Measurements from ENCODE around the gene PARD3B. TPM values are rescaled to one million over a fixed set of nuclear protein-coding genes. Genes with fewer than 3 reads are reported as not detected.

PARD3B gene
- total RNA-seq, 1 experiment from 2014 or later: 6.4 TPM

DNA sequence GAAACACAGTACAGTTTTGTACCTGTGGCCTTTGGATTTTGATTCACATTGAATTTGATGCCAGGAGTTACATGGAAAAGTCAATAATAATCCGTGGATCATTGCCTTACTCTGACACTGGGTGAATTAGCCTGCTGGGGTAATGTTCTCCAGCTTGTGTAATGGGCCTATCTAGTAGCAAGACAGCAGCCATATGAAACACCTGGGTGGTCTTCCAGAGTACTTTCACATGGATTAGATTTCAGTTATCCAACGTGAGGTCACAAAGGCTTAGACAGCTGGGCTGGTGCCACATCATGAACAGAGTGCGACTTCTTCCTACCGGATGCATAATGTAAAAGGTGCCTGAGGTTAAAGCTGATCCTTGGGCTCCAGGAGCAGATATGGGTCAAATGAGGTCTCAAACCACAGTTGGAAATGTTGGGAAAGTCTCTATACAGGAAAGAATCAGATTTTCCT is 486.8 kb downstream of the PARD3B start:
- Histone ChIP-seq H2BK20ac (ENCODE audit: low read depth, low read length, poor library complexity, severe bottlenecking) (no peak overlapping the region), H4K8ac (replicated peaks; ENCODE audit: insufficient read length, low read depth, low read length) (no peak overlapping the region), H2BK15ac (ENCODE audit: low read depth, low read length) (no peak overlapping the region), H3K4me2 (ENCODE audit: insufficient read depth, insufficient read length, low read length) (no peak overlapping the region), H3K14ac (ENCODE audit: insufficient read depth, low read length) (no peak overlapping the region), H3K79me1 (ENCODE audit: insufficient read depth, low read depth, low read length, poor library complexity, severe bottlenecking) (no peaks in the 10 kb centered on the region), H3K23ac (ENCODE audit: insufficient read length, low read depth, low read length) (no peak overlapping the region), H3K23me2 (ENCODE audit: insufficient read length, low read depth, low read length, poor library complexity, severe bottlenecking) (no peaks in the 10 kb centered on the region), H3K56ac (ENCODE audit: insufficient read length, low read depth, low read length) (no peak overlapping the region), H4K20me1 (ENCODE audit: control insufficient read depth, insufficient read depth, insufficient read length) (no peaks in the 10 kb centered on the region), H3K18ac (ENCODE audit: insufficient read length, low read depth, low read length) (no peak overlapping the region), H3K27me3 (ENCODE audit: insufficient read depth, low read length) (no peaks in the 10 kb centered on the region), H3K9ac (ENCODE audit: extremely low read depth, insufficient read length, low read length) (no peak overlapping the region), H2AK5ac (ENCODE audit: insufficient read length, low read length) (no peak overlapping the region), H2BK12ac (ENCODE audit: insufficient read length, low read depth, low read length) (no peak overlapping the region), H3K9me3 (ENCODE audit: control insufficient read depth, low read depth, low read length) (no peaks in the 10 kb centered on the region), H3K27ac (ENCODE audit: insufficient read length, low read depth, low read length) (no peak overlapping the region), H4K91ac (ENCODE audit: insufficient read length, low read depth, low read length) (no peak overlapping the region), H3K79me2 (ENCODE audit: insufficient read depth, low read length) (no peaks in the 10 kb centered on the region), H3K4me1 (ENCODE audit: insufficient read depth, low read length) (no peaks in the 10 kb centered on the region), H3T11ph (ENCODE audit: low read length) (no peak overlapping the region), H2BK5ac (ENCODE audit: insufficient read length, low read length) (no peak overlapping the region), H3K4ac (ENCODE audit: low read depth, low read length) (no peak overlapping the region), H2BK120ac (ENCODE audit: low read depth, low read length, poor library complexity, severe bottlenecking) (no peak overlapping the region), H4K5ac (ENCODE audit: insufficient read length, low read depth, low read length) (no peak overlapping the region), H2AFZ (ENCODE audit: low read length) (no peak overlapping the region)
- no peaks in the 10 kb centered on the region for H3K27me3 Mint-ChIP-seq (ENCODE audit: low read depth)
- WGBS (ENCODE audit: extremely low coverage, insufficient read length, low lambda C conversion rate): no CpG with 5 or more reads among the region's 4 CpGs
- H3K4me1 Mint-ChIP-seq: no peaks in the 10 kb centered on the region
- TF ChIP-seq, protein P1, sequence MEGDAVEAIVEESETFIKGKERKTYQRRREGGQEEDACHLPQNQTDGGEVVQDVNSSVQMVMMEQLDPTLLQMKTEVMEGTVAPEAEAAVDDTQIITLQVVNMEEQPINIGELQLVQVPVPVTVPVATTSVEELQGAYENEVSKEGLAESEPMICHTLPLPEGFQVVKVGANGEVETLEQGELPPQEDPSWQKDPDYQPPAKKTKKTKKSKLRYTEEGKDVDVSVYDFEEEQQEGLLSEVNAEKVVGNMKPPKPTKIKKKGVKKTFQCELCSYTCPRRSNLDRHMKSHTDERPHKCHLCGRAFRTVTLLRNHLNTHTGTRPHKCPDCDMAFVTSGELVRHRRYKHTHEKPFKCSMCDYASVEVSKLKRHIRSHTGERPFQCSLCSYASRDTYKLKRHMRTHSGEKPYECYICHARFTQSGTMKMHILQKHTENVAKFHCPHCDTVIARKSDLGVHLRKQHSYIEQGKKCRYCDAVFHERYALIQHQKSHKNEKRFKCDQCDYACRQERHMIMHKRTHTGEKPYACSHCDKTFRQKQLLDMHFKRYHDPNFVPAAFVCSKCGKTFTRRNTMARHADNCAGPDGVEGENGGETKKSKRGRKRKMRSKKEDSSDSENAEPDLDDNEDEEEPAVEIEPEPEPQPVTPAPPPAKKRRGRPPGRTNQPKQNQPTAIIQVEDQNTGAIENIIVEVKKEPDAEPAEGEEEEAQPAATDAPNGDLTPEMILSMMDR (conservative IDR thresholded peaks at IDR 0.05): no peak
- H3K4me3 Mint-ChIP-seq: no peak overlapping the region
- no peak for DNase-seq
- no peaks in the 10 kb centered on the region for H3K36me3 Mint-ChIP-seq (ENCODE audit: insufficient read depth in 1 of 3, low read depth in 3 of 3)
- no peaks in the 10 kb centered on the region for H3K9me3 Mint-ChIP-seq
- no peak overlapping the region for H3K27ac Mint-ChIP-seq

Data from H9 (cell line).